ENCODE measurements around the gene KLHL6. TPM values are rescaled to one million over a fixed set of nuclear protein-coding genes. Genes with fewer than 3 reads are reported as not detected.

KLHL6 gene, protein sequence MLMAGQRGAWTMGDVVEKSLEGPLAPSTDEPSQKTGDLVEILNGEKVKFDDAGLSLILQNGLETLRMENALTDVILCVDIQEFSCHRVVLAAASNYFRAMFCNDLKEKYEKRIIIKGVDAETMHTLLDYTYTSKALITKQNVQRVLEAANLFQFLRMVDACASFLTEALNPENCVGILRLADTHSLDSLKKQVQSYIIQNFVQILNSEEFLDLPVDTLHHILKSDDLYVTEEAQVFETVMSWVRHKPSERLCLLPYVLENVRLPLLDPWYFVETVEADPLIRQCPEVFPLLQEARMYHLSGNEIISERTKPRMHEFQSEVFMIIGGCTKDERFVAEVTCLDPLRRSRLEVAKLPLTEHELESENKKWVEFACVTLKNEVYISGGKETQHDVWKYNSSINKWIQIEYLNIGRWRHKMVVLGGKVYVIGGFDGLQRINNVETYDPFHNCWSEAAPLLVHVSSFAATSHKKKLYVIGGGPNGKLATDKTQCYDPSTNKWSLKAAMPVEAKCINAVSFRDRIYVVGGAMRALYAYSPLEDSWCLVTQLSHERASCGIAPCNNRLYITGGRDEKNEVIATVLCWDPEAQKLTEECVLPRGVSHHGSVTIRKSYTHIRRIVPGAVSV
- total RNA-seq (ENCODE audit: unreplicated experiment) = 46.1 TPM
- long read RNA-seq, full-length matches to known transcripts = 18 of 24 reads
- long read RNA-seq, partial matches to known transcripts = 3 of 24 reads
- long read RNA-seq, other reads (novel, unspliced or antisense) = 3 of 24 reads

DNA sequence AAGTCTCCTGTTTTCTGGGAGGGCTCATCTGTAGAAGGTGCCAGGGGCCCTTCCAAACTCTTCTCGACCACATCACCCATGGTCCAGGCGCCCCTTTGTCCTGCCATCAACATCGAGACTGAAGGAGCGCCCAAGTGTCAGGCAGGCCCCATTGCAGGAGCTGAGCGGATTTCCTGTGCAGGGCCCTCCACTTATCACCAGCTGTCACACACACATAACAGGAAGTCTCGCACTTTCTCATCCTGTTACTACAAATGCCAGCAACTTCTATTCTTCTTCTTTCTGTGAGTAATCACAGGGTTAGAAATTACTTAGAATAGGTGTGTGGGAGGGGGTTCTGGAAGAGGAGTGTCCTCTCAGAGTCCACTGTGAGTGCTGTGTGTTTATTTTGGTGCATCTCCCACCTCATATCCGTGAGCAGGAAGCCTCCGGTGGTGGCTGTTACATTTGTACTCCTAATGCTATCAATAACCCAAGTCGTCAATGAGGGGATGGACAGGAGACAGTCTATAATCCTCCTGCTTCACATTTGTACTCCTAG is at the start of gene KLHL6:
Gene KLHL6 (minus strand): TSS at position 166 of the 541 bp plus-strand sequence. CDS start 53 bp downstream, at position 113.
- Mint-ChIP-seq H3K9me3 (ENCODE audit: unreplicated experiment) (no peaks in the 10 kb centered on the region), H3K27me3 (ENCODE audit: unreplicated experiment) (peaks cover 4% of the 10 kb centered on the region), H3K27ac (ENCODE audit: unreplicated experiment) (peak within 1 kb of the TSS; percentile 98), H3K4me3 (ENCODE audit: unreplicated experiment) (peak within 1 kb of the TSS; percentile 95), H3K4me1 (ENCODE audit: unreplicated experiment) (peaks cover 51% of the 10 kb centered on the region), H3K36me3 (ENCODE audit: low read depth, unreplicated experiment) (peaks cover 10% of the 10 kb centered on the region)
- TF ChIP-seq, protein P1, sequence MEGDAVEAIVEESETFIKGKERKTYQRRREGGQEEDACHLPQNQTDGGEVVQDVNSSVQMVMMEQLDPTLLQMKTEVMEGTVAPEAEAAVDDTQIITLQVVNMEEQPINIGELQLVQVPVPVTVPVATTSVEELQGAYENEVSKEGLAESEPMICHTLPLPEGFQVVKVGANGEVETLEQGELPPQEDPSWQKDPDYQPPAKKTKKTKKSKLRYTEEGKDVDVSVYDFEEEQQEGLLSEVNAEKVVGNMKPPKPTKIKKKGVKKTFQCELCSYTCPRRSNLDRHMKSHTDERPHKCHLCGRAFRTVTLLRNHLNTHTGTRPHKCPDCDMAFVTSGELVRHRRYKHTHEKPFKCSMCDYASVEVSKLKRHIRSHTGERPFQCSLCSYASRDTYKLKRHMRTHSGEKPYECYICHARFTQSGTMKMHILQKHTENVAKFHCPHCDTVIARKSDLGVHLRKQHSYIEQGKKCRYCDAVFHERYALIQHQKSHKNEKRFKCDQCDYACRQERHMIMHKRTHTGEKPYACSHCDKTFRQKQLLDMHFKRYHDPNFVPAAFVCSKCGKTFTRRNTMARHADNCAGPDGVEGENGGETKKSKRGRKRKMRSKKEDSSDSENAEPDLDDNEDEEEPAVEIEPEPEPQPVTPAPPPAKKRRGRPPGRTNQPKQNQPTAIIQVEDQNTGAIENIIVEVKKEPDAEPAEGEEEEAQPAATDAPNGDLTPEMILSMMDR (IDR thresholded peaks at IDR 0.05; ENCODE audit: unreplicated experiment) = no peak
- peak; percentile 67 for DNase-seq (ENCODE audit: low spot score)

DNA sequence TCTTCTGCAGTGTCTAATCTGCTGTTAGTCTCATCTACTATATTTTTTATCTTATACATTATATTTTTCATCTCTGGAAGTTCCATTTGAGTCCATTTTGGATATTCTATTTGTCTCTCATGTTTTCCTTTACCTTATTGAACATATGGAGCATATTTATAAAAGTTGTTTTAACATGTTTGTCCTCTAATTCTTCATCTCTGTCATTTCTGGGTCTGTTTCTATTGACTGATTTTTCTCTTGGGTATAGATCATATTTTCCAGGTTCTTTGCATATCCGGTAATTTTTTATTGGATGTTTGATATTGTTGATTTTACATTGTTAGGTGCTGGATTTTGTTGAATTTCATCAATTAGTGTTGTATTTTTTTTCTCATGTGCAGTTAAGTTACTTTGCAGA is 42.5 kb upstream of the KLHL6 start:
- Mint-ChIP-seq H3K36me3 (ENCODE audit: low read depth, unreplicated experiment) (peaks cover 5% of the 10 kb centered on the region), H3K27ac (ENCODE audit: unreplicated experiment) (no peak overlapping the region), H3K27me3 (ENCODE audit: unreplicated experiment) (peaks cover 1% of the 10 kb centered on the region), H3K4me1 (ENCODE audit: unreplicated experiment) (no peaks in the 10 kb centered on the region), H3K9me3 (ENCODE audit: unreplicated experiment) (no peaks in the 10 kb centered on the region), H3K4me3 (ENCODE audit: unreplicated experiment) (no peak overlapping the region)
- TF ChIP-seq, protein P1 (IDR thresholded peaks at IDR 0.05; ENCODE audit: unreplicated experiment) = no peak
- no peak for DNase-seq (ENCODE audit: low spot score)

DNA sequence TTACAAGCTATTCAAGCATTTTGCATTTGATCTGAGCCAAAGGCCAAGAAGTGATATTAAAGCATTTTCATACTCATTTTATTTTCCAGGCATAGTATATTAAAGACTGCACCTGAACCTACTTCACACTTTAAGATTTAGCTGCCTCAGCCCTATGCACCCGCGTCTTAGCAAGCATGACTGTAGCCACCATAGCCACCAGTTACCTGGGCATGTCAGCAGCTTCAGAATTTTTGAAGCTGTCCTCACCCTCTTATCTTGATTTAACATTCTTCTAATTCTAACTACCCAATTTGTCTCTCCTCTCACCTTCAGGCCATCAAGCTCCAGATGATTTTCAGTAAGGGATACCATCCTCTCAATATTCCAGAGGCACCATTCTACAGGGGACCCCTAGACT is 39.1 kb upstream of the KLHL6 start:
- DNase-seq (ENCODE audit: low spot score) = no peak
- H3K36me3 Mint-ChIP-seq (ENCODE audit: low read depth, unreplicated experiment) = peaks cover 5% of the 10 kb centered on the region
- no peaks in the 10 kb centered on the region for H3K4me1 Mint-ChIP-seq (ENCODE audit: unreplicated experiment)
- no peaks in the 10 kb centered on the region for H3K9me3 Mint-ChIP-seq (ENCODE audit: unreplicated experiment)
- no peak overlapping the region for H3K4me3 Mint-ChIP-seq (ENCODE audit: unreplicated experiment)
- H3K27me3 Mint-ChIP-seq (ENCODE audit: unreplicated experiment) = peaks cover 5% of the 10 kb centered on the region
- no peak overlapping the region for H3K27ac Mint-ChIP-seq (ENCODE audit: unreplicated experiment)
- TF ChIP-seq, protein P1 (IDR thresholded peaks at IDR 0.05; ENCODE audit: unreplicated experiment) = no peak

DNA sequence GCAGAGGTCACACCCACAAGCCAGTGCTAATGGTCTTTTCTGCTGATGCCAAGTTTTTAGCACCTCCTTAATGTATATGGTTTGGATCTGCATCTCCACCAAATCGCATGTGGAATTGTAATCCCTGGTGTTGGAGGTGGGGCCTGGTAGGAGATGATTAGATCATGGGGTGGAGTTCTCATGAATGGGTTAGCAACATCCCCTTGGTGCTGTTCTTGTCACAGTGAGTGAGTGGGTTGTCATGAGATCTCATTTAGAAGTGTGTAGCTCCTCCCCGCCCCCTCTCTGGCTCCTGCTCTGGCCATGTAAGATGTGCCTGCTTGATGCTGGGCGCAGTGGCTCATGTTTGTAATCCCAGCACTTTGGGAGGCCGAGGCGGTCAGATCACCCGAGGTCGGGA is 37.3 kb upstream of the KLHL6 start:
- Mint-ChIP-seq H3K27me3 (ENCODE audit: unreplicated experiment) (peaks cover 5% of the 10 kb centered on the region), H3K4me3 (ENCODE audit: unreplicated experiment) (no peak overlapping the region), H3K27ac (ENCODE audit: unreplicated experiment) (no peak overlapping the region), H3K4me1 (ENCODE audit: unreplicated experiment) (peaks cover 2% of the 10 kb centered on the region), H3K36me3 (ENCODE audit: low read depth, unreplicated experiment) (peaks cover 5% of the 10 kb centered on the region), H3K9me3 (ENCODE audit: unreplicated experiment) (no peaks in the 10 kb centered on the region)
- no peak for DNase-seq (ENCODE audit: low spot score)
- TF ChIP-seq, protein P1 (IDR thresholded peaks at IDR 0.05; ENCODE audit: unreplicated experiment) = no peak
